GM12878 (cell line): ENCODE data around the gene METTL15. TPM values are rescaled to one million over a fixed set of nuclear protein-coding genes. Genes with fewer than 3 reads are reported as not detected.

ENCODE experiments used
- ATAC-seq: fragments of 200-7000 bp; cut with Tn5 transposase; 3 replicates; pipeline ENCODE4 v1.9.1; 2020; ENCODE audit warnings: mild to moderate bottlenecking, moderate library complexity
- BruUV-seq: library from RNA; stranded (reverse); fragments of 400-500 nt; replicated peaks from 2 replicates; lab custom pipeline; 2021; lab: Mats Ljungman, UMichigan
- CTCF ChIA-PET: fragments of 300-600 bp; sonication (Branson Sonifier 250); formaldehyde crosslinking; extraction: SDS; loops from one replicate; lab custom pipeline; 2021; ENCODE audit warnings: inconsistent platforms; lab: Yijun Ruan, JAX
- POLR2A ChIA-PET: fragments of 350-600 bp; formaldehyde crosslinking; extraction: SDS; loops from one replicate; lab custom pipeline; 2021; ENCODE audit warnings: inconsistent platforms; lab: Charles Lee
- RAD21 ChIA-PET: fragments of 300-600 bp; sonication (Branson Sonifier 250); formaldehyde crosslinking; loops from one replicate; lab custom pipeline; 2023; ENCODE audit warnings: antibody characterized with exemption; ENCODE audit not compliant: unreplicated experiment; lab: Charles Lee
- SMC1A ChIA-PET: fragments of 300-600 bp; sonication (Branson Sonifier 250); formaldehyde crosslinking; loops from one replicate; lab custom pipeline; 2023; ENCODE audit not compliant: unreplicated experiment, uncharacterized antibody; lab: Charles Lee
- DNase-seq: peaks from one replicate; pipeline ENCODE4 v3.0.0-alpha.2; 2011; ENCODE audit warnings: low read depth, low spot score
- FAIRE-seq: peaks from 3 replicates; lab custom pipeline; 2011; peaks lifted over from hg19 to GRCh38; lab: Jason Lieb, UNC
- H2AFZ ChIP-seq: 2 replicates; pipeline ENCODE4 v1.6.0; 2011; ENCODE audit warnings: low read depth, low read length, control low read depth; ENCODE audit not compliant: control insufficient read depth
- H3K27ac ChIP-seq: 2 replicates; pipeline ENCODE4 v1.5.1; 2011; ENCODE audit warnings: control low read depth; ENCODE audit not compliant: control insufficient read depth, insufficient read depth
- H3K27me3 ChIP-seq, 2 experiments: replicated peaks in 1 of 2; 2 replicates each; pipeline versions ENCODE4 v1.6.0 to v1.6.1; 2011; ENCODE audit warnings: low read length in 1 of 2; ENCODE audit not compliant: control insufficient read depth in 2 of 2, insufficient read depth in 2 of 2
- H3K36me3 ChIP-seq, 2 experiments: 2 replicates each; pipeline ENCODE4 v1.5.1; 2011; ENCODE audit warnings: low read length in 1 of 2; ENCODE audit not compliant: control insufficient read depth in 2 of 2, insufficient read depth in 2 of 2
- H3K4me1 ChIP-seq: 2 replicates; pipeline ENCODE4 v1.6.1; 2011; ENCODE audit warnings: mild to moderate bottlenecking, low read length, moderate library complexity, mixed read lengths; ENCODE audit not compliant: control insufficient read depth, insufficient read depth
- H3K4me2 ChIP-seq: 2 replicates; pipeline ENCODE4 v1.6.0; 2011; ENCODE audit warnings: control low read depth; ENCODE audit not compliant: control insufficient read depth, insufficient read depth
- H3K4me3 ChIP-seq: fragments of 200-600 bp; sonication (generic); 2 replicates; pipeline ENCODE4 v1.5.1; 2016
- H3K79me2 ChIP-seq: 2 replicates; pipeline ENCODE4 v1.6.0; 2011; ENCODE audit warnings: low read length; ENCODE audit not compliant: control insufficient read depth, insufficient read depth
- H3K9ac ChIP-seq: 2 replicates; pipeline ENCODE4 v1.8.0; 2011; ENCODE audit warnings: low read length, control low read depth, mixed read lengths; ENCODE audit not compliant: control insufficient read depth, insufficient read depth
- H3K9me3 ChIP-seq: replicated peaks from 3 replicates; pipeline ENCODE4 v1.5.1; 2011; ENCODE audit warnings: mild to moderate bottlenecking, low read length; ENCODE audit not compliant: control insufficient read depth, insufficient read depth
- H4K20me1 ChIP-seq: 2 replicates; pipeline ENCODE4 v1.6.0; 2011; ENCODE audit not compliant: control insufficient read depth, insufficient read depth
- EP300 ChIP-seq, 2 experiments: fragments of 150-350 bp in 1 of 2; IDR thresholded peaks; 2 replicates each; pipeline ENCODE4 v1.6.1; 2011 to 2012; ENCODE audit warnings: low read depth in 2 of 2, low read length in 2 of 2, borderline replicate concordance in 1 of 2, improper control_type of control experiment in 1 of 2, inconsistent platforms in 1 of 2; ENCODE audit not compliant: control insufficient read depth in 1 of 2
- FOS ChIP-seq: IDR thresholded peaks from 3 replicates; pipeline ENCODE4 v1.6.1; 2011; ENCODE audit warnings: borderline replicate concordance; ENCODE audit not compliant: insufficient read length; ENCODE audit errors: extremely low read depth
- HDAC2 ChIP-seq: fragments of 200-600 bp; sonication (generic); IDR thresholded peaks from 2 replicates; pipeline ENCODE4 v1.6.1; 2017
- HSF1 ChIP-seq: fragments of 150-350 bp; IDR thresholded peaks from 2 replicates; pipeline ENCODE4 v1.6.1; 2014; ENCODE audit warnings: mild to moderate bottlenecking, low read depth, low read length
- JUND ChIP-seq: IDR thresholded peaks from 2 replicates; pipeline ENCODE4 v1.6.1; 2012; ENCODE audit warnings: low read depth, mild to moderate bottlenecking, low read length, improper control_type of control experiment, moderate library complexity
- MTA2 ChIP-seq: fragments of 450-650 bp; IDR thresholded peaks from 2 replicates; pipeline ENCODE4 v1.6.1; 2016; ENCODE audit warnings: low read depth, mild to moderate bottlenecking, moderate library complexity
- NFYA ChIP-seq: IDR thresholded peaks from 2 replicates; pipeline ENCODE4 v1.6.1; 2011; ENCODE audit warnings: low read depth, mild to moderate bottlenecking, low read length, improper control_type of control experiment, borderline replicate concordance
- POLR2A ChIP-seq: IDR thresholded peaks from 2 replicates; pipeline ENCODE4 v1.6.1; 2011; ENCODE audit warnings: low read depth, mild to moderate bottlenecking, low read length
- RCOR1 ChIP-seq: conservative IDR thresholded peaks from 2 replicates; pipeline ENCODE4 v1.6.1; 2012; ENCODE audit warnings: low read depth, low read length, improper control_type of control experiment
- SIN3A ChIP-seq: IDR thresholded peaks from 2 replicates; pipeline ENCODE4 v1.6.1; 2012; ENCODE audit warnings: low read depth, low read length, improper control_type of control experiment
- STAT3 ChIP-seq: IDR thresholded peaks from 2 replicates; pipeline ENCODE4 v1.6.1; 2011; ENCODE audit warnings: low read depth, low read length, improper control_type of control experiment
- USF1 ChIP-seq: IDR thresholded peaks from 2 replicates; pipeline ENCODE4 v1.6.1; 2011; ENCODE audit warnings: borderline replicate concordance, low read depth, mild to moderate bottlenecking, moderate library complexity, mixed read lengths, low read length; ENCODE audit not compliant: insufficient read depth; ENCODE audit errors: extremely low read length
- YBX1 ChIP-seq: fragments of 450-650 bp; IDR thresholded peaks from 2 replicates; pipeline ENCODE4 v1.6.1; 2016; ENCODE audit warnings: antibody characterized with exemption
- ZBTB40 ChIP-seq: fragments of 450-650 bp; IDR thresholded peaks from 2 replicates; pipeline ENCODE4 v1.6.1; 2016; ENCODE audit warnings: mild to moderate bottlenecking, moderate library complexity, borderline replicate concordance
- WGBS: methylation state at CpG from one replicate; pipeline ENCODE4 v1.1.6; 2016; ENCODE audit warnings: low lambda C conversion rate; ENCODE audit not compliant: insufficient replicate concordance, insufficient coverage; ENCODE audit errors: missing lambda C conversion rate; 5-methylcytosine and 5-hydroxymethylcytosine counted together
- in situ Hi-C: fragments of 300-500 bp; cut with MboI; formaldehyde crosslinking; loops from 9 replicates; pipeline ENCODE4 v1.14.3; 2018; ENCODE audit warnings: mixed read lengths
- intact Hi-C: fragments of 100-400 bp; cut with micrococcal nuclease; formaldehyde crosslinking; loops from one replicate; pipeline ENCODE4 v1.14.2; 2022; ENCODE audit not compliant: unreplicated experiment
- polyA plus RNA-seq, 11 experiments: library from polyadenylated mRNA; depleted of rRNA in 4 of 11; unstranded in 6 of 11; stranded (reverse) in 5 of 11; fragments of >200 nt; fragmentation: Nextera tagmentation in 4 of 11; fragmentation: Illumina TruSeq in 1 of 11; extraction: Ambion mirVana in 4 of 11; extraction: Trizol in 1 of 11; gene quantifications; 1 replicate in 1 of 11; 2 replicates in 10 of 11; pipeline versions ENCODE4 v1.2.1 to v1.2.3, GENCODE V29; 2011 to 2016; ENCODE audit warnings: inconsistent platforms in 2 of 11, missing spikeins in 2 of 11, low read depth in 1 of 11
- total RNA-seq, 4 experiments: library from RNA; depleted of rRNA in 3 of 4; stranded (reverse); fragments of >200 nt in 3 of 4; fragmentation: Illumina TruSeq in 1 of 4; extraction: Trizol in 1 of 4; gene quantifications; 2 replicates each; pipeline versions ENCODE4 v1.2.1 to v1.2.3, GENCODE V29; 2013 to 2021

Gene METTL15
- total and polyA plus RNA-seq, 10 of the 15 experiments (the other 5 are each of a cell fraction or from before 2014, with no cell fraction given), result 7.9 to 16.9 (median 14.4) TPM

GRCh38 chr11:28170759-28171158, 62.6 kb downstream of the METTL15 start:
- Histone ChIP-seq H3K27ac (no peak overlapping the region), H3K4me2 (no peak overlapping the region), H3K79me2 (no peaks in the 10 kb centered on the region), H4K20me1 (no peaks in the 10 kb centered on the region), H3K36me3 (0 out of 4 replicates have a peak, but pooled peaks cover 0 to 3% of the 10 kb centered on the region in 2 experiments), H3K4me3 (no peak overlapping the region), H3K9me3 (no peaks in the 10 kb centered on the region; the same call in 2 of the 3 replicates), H2AFZ (no peak overlapping the region), H3K4me1 (no peaks in the 10 kb centered on the region), H3K27me3 (no peaks in the 10 kb centered on the region), H3K9ac (no peak overlapping the region)
- in situ Hi-C loops, result no loop called here
- BruUV-seq, result no TSS peak
- no peak for ATAC-seq
- ChIA-PET SMC1A (interaction anchor here (0.7 to 1.0 kb wide), 2 partner anchors 23 to 26 kb away, joined by 3 read pairs; no protein-coding TSS in a partner anchor), CTCF (no interaction called here), POLR2A (no interaction called here), RAD21 (no interaction called here)
- 94% methylated on average over 4 of the region's 4 CpGs for WGBS
- intact Hi-C loops, result no loop called here
- TF ChIP-seq RCOR1 (no peak), HSF1 (no peak), SIN3A (no peak), STAT3 (no peak), EP300 (IDR thresholded peaks at IDR 0.05; ENCODE audit: borderline replicate concordance in 1 of 2, control insufficient read depth in 1 of 2, low read depth in 2 of 2, low read length in 2 of 2) (no peak), HDAC2 (no peak), YBX1 (no peak), POLR2A (no peak), USF1 (no peak), ZBTB40 (no peak), MTA2 (no peak), NFYA (no peak), JUND (no peak), FOS (no peak)
- no peak for DNase-seq
- no peak for FAIRE-seq
